Upper lobe of left lung (tissue), 4 donors: ENCODE measurements around the gene ADAMTSL3.

Experiments
- CTCF ChIP-seq, 6 experiments: fragments of 450-650 bp in 4 of 6; fragments of 200-600 bp in 2 of 6; sonication (generic) in 2 of 6; IDR thresholded peaks; one replicate each; pipeline ENCODE4 v1.5.1; 2016 to 2019; ENCODE audit warnings: antibody characterized with exemption in 6 of 6
- EP300 ChIP-seq, 4 donors: sonication (generic); formaldehyde crosslinking; IDR thresholded peaks; one replicate each; pipeline ENCODE4 v1.5.1; 2017; ENCODE audit warnings: antibody characterized with exemption in 4 of 4, control low read depth in 2 of 4
- POLR2A ChIP-seq, 4 donors: fragments of 450-650 bp; IDR thresholded peaks; one replicate each; pipeline ENCODE4 v1.5.1; 2016 to 2017; ENCODE audit warnings: antibody characterized with exemption in 4 of 4, mild to moderate bottlenecking in 2 of 4
- POLR2AphosphoS5 ChIP-seq, 2 donors: sonication (generic); formaldehyde crosslinking; IDR thresholded peaks; one replicate each; pipeline ENCODE4 v1.5.1; 2017; ENCODE audit warnings: antibody characterized with exemption in 2 of 2

GRCh38 chr15:83881156-83881555 is 227.2 kb downstream of the ADAMTSL3 start:
- no peak for TF ChIP-seq CTCF (IDR thresholded peaks at IDR 0.05)
- TF ChIP-seq EP300 (IDR thresholded peaks at IDR 0.05) = no peak
- no peak for TF ChIP-seq POLR2AphosphoS5 (IDR thresholded peaks at IDR 0.05)
- no peak for TF ChIP-seq POLR2A (IDR thresholded peaks at IDR 0.05)
